Endothelial cell of umbilical vein (primary cell): Measurements from ENCODE around the gene OCEL1.

Experiments used
- CTCF ChIP-seq, 2 donors: IDR thresholded peaks; 1 replicate in 1 of 2; 2 replicates in 1 of 2; pipeline ENCODE4 v1.5.1; 2011; ENCODE audit warnings: low read length in 2 of 2, mild to moderate bottlenecking in 2 of 2, moderate library complexity in 2 of 2, control low read depth in 1 of 2, inconsistent platforms in 1 of 2, low read depth in 1 of 2; ENCODE audit not compliant: insufficient read depth in 1 of 2; ENCODE audit errors: extremely low read depth in 1 of 2
- JUN ChIP-seq: IDR thresholded peaks from 2 replicates; pipeline ENCODE4 v1.6.1; 2011; ENCODE audit warnings: borderline replicate concordance, low read depth; ENCODE audit not compliant: insufficient read length, insufficient read depth
- POLR2A ChIP-seq: IDR thresholded peaks from 2 replicates; pipeline ENCODE4 v1.6.1; 2012; ENCODE audit warnings: low read depth, mild to moderate bottlenecking, control low read depth, low read length

- TF ChIP-seq CTCF (IDR thresholded peaks at IDR 0.05; ENCODE audit: extremely low read depth in 1 of 2, insufficient read depth in 1 of 2, low read depth in 1 of 2, low read length in 2 of 2) (no peak), JUN (no peak), POLR2A (peak; percentile 82)
Observed at GRCh38 chr19:17266975-17267788, 41.2 kb downstream of the OCEL1 start, which contains the start of gene BABAM1.
